NT2/D1 (cell line): ENCODE measurements around the gene ANXA7.

Source experiments
- SUZ12 ChIP-seq: IDR thresholded peaks from 2 replicates; pipeline ENCODE4 v1.6.1; 2011; ENCODE audit not compliant: insufficient read length, insufficient read depth; ENCODE audit errors: extremely low read depth
- YY1 ChIP-seq: IDR thresholded peaks from 2 replicates; pipeline ENCODE4 v1.6.1; 2011; ENCODE audit not compliant: insufficient read length, insufficient read depth
- ZNF274 ChIP-seq: IDR thresholded peaks from 2 replicates; pipeline ENCODE4 v1.6.1; 2011; ENCODE audit warnings: mild to moderate bottlenecking, low read depth, low read length

GRCh38 chr10:73439055-73439454 is 25.2 kb upstream of the ANXA7 start:
- TF ChIP-seq ZNF274 (no peak), YY1 (no peak), SUZ12 (no peak)
